NCI-H128 (cell line): ENCODE results near the gene PTBP3.
"Not testable (repeated sequence)": the region's sequence is repeated elsewhere in the genome, so short reads cannot be mapped to it uniquely, and the experiment has no call there.

Experiments
- DNase-seq: peaks from one replicate; lab custom pipeline; 2025; ENCODE audit not compliant: unreplicated experiment; lab: John Stamatoyannopoulos, UW

PTBP3 gene

GRCh38 chr9:112332977-112333638 is at the start of gene PTBP3:
Gene PTBP3, minus strand, starts transcription at chr9:112333619. Its CDS starts 35,754 bp downstream, at chr9:112297865.
- DNase-seq, result peak; percentile 82

GRCh38 chr9:112382501-112383364 is 49.3 kb upstream of the PTBP3 start:
- no peak for DNase-seq

- DNase-seq, result no peak
Measured at GRCh38 chr9:112382066-112382465, 48.6 kb upstream of the PTBP3 start.

GRCh38 chr9:112380825-112381221 is 47.4 kb upstream of the PTBP3 start:
- no peak for DNase-seq

- no peak for DNase-seq
Measured at GRCh38 chr9:112380102-112380824, 46.8 kb upstream of the PTBP3 start, which contains the start of gene HSDL2. Gene HSDL2, plus strand, starts transcription at chr9:112380108. Its CDS starts 56 bp downstream, at chr9:112380164.

- peak; percentile 98 for DNase-seq
Measured at GRCh38 chr9:112379177-112380101, 46.0 kb upstream of the PTBP3 start.

- DNase-seq, result no peak
Measured at GRCh38 chr9:112378328-112379176, 45.1 kb upstream of the PTBP3 start.

- no peak for DNase-seq
Measured at GRCh38 chr9:112377684-112378327, 44.4 kb upstream of the PTBP3 start.

GRCh38 chr9:112377087-112377486 is 43.7 kb upstream of the PTBP3 start:
- DNase-seq, result no peak

- DNase-seq, result no peak
Measured at GRCh38 chr9:112375361-112375760, 41.9 kb upstream of the PTBP3 start.

- not testable (repeated sequence) for DNase-seq
Measured at GRCh38 chr9:112374232-112374631, 40.8 kb upstream of the PTBP3 start.

GRCh38 chr9:112373666-112374065 is 40.2 kb upstream of the PTBP3 start:
- not testable (repeated sequence) for DNase-seq

GRCh38 chr9:112371060-112371459 is 37.6 kb upstream of the PTBP3 start:
- DNase-seq, result no peak

- DNase-seq, result no peak
Measured at GRCh38 chr9:112369817-112370216, 36.4 kb upstream of the PTBP3 start.

GRCh38 chr9:112367465-112367864 is 34.0 kb upstream of the PTBP3 start:
- no peak for DNase-seq

- DNase-seq, result no peak
Measured at GRCh38 chr9:112366591-112366990, 33.2 kb upstream of the PTBP3 start.

- not testable (repeated sequence) for DNase-seq
Measured at GRCh38 chr9:112365257-112365656, 31.8 kb upstream of the PTBP3 start.

GRCh38 chr9:112364761-112365160 is 31.3 kb upstream of the PTBP3 start:
- DNase-seq, result no peak

- DNase-seq, result peak; percentile 32
Measured at GRCh38 chr9:112361601-112362000, 28.2 kb upstream of the PTBP3 start.
